Fibroblast of lung (primary cell): ENCODE results near the gene XIAP. TPM values are rescaled to one million over a fixed set of nuclear protein-coding genes. Genes with fewer than 3 reads are reported as not detected.
"Not testable (repeated sequence)": the region's sequence is repeated elsewhere in the genome, so short reads cannot be mapped to it uniquely, and the experiment has no call there.

Experiments
- DNase-seq, 2 donors: peaks; one replicate each; pipeline versions ENCODE4 v3.0.0 to v3.0.0-alpha.2; 2010; ENCODE audit warnings: low read depth in 2 of 2
- H2AFZ ChIP-seq: 2 replicates; pipeline ENCODE4 v1.5.1; 2012; ENCODE audit warnings: low read length, control low read depth, inconsistent platforms
- H3K27ac ChIP-seq: 2 replicates; pipeline ENCODE4 v1.5.1; 2011; ENCODE audit warnings: low read length, control low read depth; ENCODE audit not compliant: insufficient read depth
- H3K27me3 ChIP-seq: 2 replicates; pipeline ENCODE4 v1.5.1; 2011; ENCODE audit warnings: mild to moderate bottlenecking, low read length; ENCODE audit not compliant: control insufficient read depth, insufficient read depth
- H3K36me3 ChIP-seq: 2 replicates; pipeline ENCODE4 v1.5.1; 2011; ENCODE audit warnings: low read length; ENCODE audit not compliant: control insufficient read depth, insufficient read depth
- H3K4me1 ChIP-seq: 2 replicates; pipeline ENCODE4 v1.5.1; 2011; ENCODE audit warnings: low read length; ENCODE audit not compliant: control insufficient read depth, insufficient read depth; ENCODE audit errors: extremely low read depth
- H3K4me2 ChIP-seq: 2 replicates; pipeline ENCODE4 v1.5.1; 2011; ENCODE audit warnings: low read length, control low read depth; ENCODE audit not compliant: insufficient read depth; ENCODE audit errors: extremely low read depth
- H3K4me3 ChIP-seq, 4 experiments: fragments of 200-600 bp in 1 of 4; sonication (generic) in 1 of 4; replicated peaks in 1 of 4; 2 replicates each; pipeline ENCODE4 v1.5.1; 2011 to 2016; ENCODE audit warnings: low read length in 4 of 4, low read depth in 3 of 4, mild to moderate bottlenecking in 3 of 4, control low read depth in 2 of 4, inconsistent platforms in 1 of 4, mixed read lengths in 1 of 4; ENCODE audit not compliant: insufficient read depth in 1 of 4; ENCODE audit errors: control extremely low read depth in 1 of 4
- H3K79me2 ChIP-seq: 2 replicates; pipeline ENCODE4 v1.5.1; 2012; ENCODE audit warnings: mild to moderate bottlenecking, low read length, inconsistent platforms; ENCODE audit not compliant: control insufficient read depth, insufficient read depth
- H3K9ac ChIP-seq: 2 replicates; pipeline ENCODE4 v1.5.1; 2011; ENCODE audit warnings: mild to moderate bottlenecking, low read length, control low read depth; ENCODE audit not compliant: insufficient read depth
- H3K9me3 ChIP-seq: 2 replicates; pipeline ENCODE4 v1.5.1; 2012; ENCODE audit warnings: low read depth, low read length; ENCODE audit not compliant: control insufficient read depth, insufficient read depth
- H4K20me1 ChIP-seq: 2 replicates; pipeline ENCODE4 v1.5.1; 2011; ENCODE audit warnings: low read length; ENCODE audit not compliant: control insufficient read depth, insufficient read depth; ENCODE audit errors: extremely low read depth
- CTCF ChIP-seq, 2 donors: IDR thresholded peaks in 1 of 2; conservative IDR thresholded peaks in 1 of 2; 1 replicate in 1 of 2; 2 replicates in 1 of 2; pipeline ENCODE4 v1.5.1; 2011 to 2012; ENCODE audit warnings: low read length in 2 of 2, control low read depth in 1 of 2, inconsistent platforms in 1 of 2, low read depth in 1 of 2, mild to moderate bottlenecking in 1 of 2
- EZH2 ChIP-seq: IDR thresholded peaks from 2 replicates; pipeline ENCODE4 v1.5.1; 2012; ENCODE audit warnings: low read length, control low read depth, mild to moderate bottlenecking; ENCODE audit errors: missing control alignments
- polyA plus RNA-seq, 2 donors: library from polyadenylated mRNA; depleted of rRNA in 1 of 2; stranded (reverse) in 1 of 2; unstranded in 1 of 2; fragments of >200 nt; gene quantifications; 2 replicates each; pipeline ENCODE4 v1.2.1, GENCODE V29; 2011 to 2012; ENCODE audit warnings: missing spikeins in 1 of 2
- total RNA-seq: library from RNA; depleted of rRNA; stranded (reverse); fragments of >200 nt; gene quantifications from 2 replicates; pipeline ENCODE4 v1.2.1, GENCODE V29; 2014

The XIAP gene
- total and polyA plus RNA-seq, 2 donors (not counting 1 experiment from before 2014, with no cell fraction given), result 21.8 to 45.1 TPM

GRCh38 chrX:123884809-123885408 lies 25.1 kb downstream of the XIAP start:
- peak; percentile 38 to 67 for DNase-seq
- no peaks in the 10 kb centered on the region for H3K27me3 ChIP-seq
- H3K36me3 ChIP-seq, result no peaks in the 10 kb centered on the region
- no peaks in the 10 kb centered on the region for H4K20me1 ChIP-seq
- H3K9ac ChIP-seq, result no peak overlapping the region
- TF ChIP-seq EZH2, result no peak
- TF ChIP-seq CTCF (conservative IDR thresholded peaks at IDR 0.05 in 1 of 2, IDR thresholded peaks at IDR 0.05 in 1 of 2; ENCODE audit: low read depth in 1 of 2, low read length in 2 of 2), result peak; percentile 17 to 48
- H3K4me2 ChIP-seq, result no peak overlapping the region
- H3K4me3 ChIP-seq, result no peak overlapping the region
- no peaks in the 10 kb centered on the region for H3K4me1 ChIP-seq
- H3K9me3 ChIP-seq, result no peaks in the 10 kb centered on the region
- no peak overlapping the region for H2AFZ ChIP-seq
- H3K79me2 ChIP-seq, result no peaks in the 10 kb centered on the region
- no peak overlapping the region for H3K27ac ChIP-seq

- peak in 1 of 2 donors; percentile 39 for DNase-seq
- Histone ChIP-seq H2AFZ (no peak overlapping the region), H3K4me2 (no peak overlapping the region), H3K36me3 (no peaks in the 10 kb centered on the region), H3K27me3 (no peaks in the 10 kb centered on the region), H4K20me1 (no peaks in the 10 kb centered on the region), H3K79me2 (no peaks in the 10 kb centered on the region), H3K27ac (no peak overlapping the region), H3K4me3 (no peak overlapping the region), H3K9me3 (no peaks in the 10 kb centered on the region), H3K4me1 (no peaks in the 10 kb centered on the region), H3K9ac (no peak overlapping the region)
- TF ChIP-seq EZH2 (no peak), CTCF (conservative IDR thresholded peaks at IDR 0.05 in 1 of 2, IDR thresholded peaks at IDR 0.05 in 1 of 2; ENCODE audit: low read depth in 1 of 2, low read length in 2 of 2) (no peak)
These were observed 39.8 kb downstream of the XIAP start for GRCh38 chrX:123899701-123900100.

DNA sequence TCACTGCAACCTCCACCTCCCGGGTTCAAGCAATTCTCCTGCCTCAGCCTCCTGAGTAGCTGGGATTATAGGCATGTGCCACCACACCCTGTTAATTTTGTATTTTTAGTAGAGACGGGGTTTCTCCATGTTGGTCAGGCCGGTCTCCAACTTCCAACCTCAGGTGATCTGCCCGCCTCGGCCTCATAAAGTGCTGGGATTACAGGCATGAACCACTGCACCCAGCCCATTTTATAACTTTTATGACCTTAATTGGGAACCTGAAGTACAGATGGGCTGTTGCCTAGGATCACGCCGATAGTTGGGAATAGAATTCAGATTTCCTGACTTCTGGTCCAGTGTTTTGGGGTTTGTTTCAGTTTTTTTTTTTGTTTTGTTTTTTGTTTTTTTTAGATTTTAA lies 43.4 kb downstream of the XIAP start:
- not testable (repeated sequence) for H3K9me3 ChIP-seq, H2AFZ ChIP-seq, H3K4me1 ChIP-seq, H3K36me3 ChIP-seq, H3K9ac ChIP-seq, H3K27ac ChIP-seq, H3K4me2 ChIP-seq, DNase-seq, H3K27me3 ChIP-seq, H3K79me2 ChIP-seq, H4K20me1 ChIP-seq, H3K4me3 ChIP-seq
